GM12878 (cell line): ENCODE results near the gene CCDC57. TPM values are rescaled to one million over a fixed set of nuclear protein-coding genes. Genes with fewer than 3 reads are reported as not detected.

Experiments used
- ATAC-seq: fragments of 200-7000 bp; cut with Tn5 transposase; 3 replicates; pipeline ENCODE4 v1.9.1; 2020; ENCODE audit warnings: mild to moderate bottlenecking, moderate library complexity
- BruUV-seq: library from RNA; stranded (reverse); fragments of 400-500 nt; replicated peaks from 2 replicates; lab custom pipeline; 2021; lab: Mats Ljungman, UMichigan
- CTCF ChIA-PET: fragments of 300-600 bp; sonication (Branson Sonifier 250); formaldehyde crosslinking; extraction: SDS; loops from one replicate; lab custom pipeline; 2021; ENCODE audit warnings: inconsistent platforms; lab: Yijun Ruan, JAX
- POLR2A ChIA-PET: fragments of 350-600 bp; formaldehyde crosslinking; extraction: SDS; loops from one replicate; lab custom pipeline; 2021; ENCODE audit warnings: inconsistent platforms; lab: Charles Lee
- RAD21 ChIA-PET: fragments of 300-600 bp; sonication (Branson Sonifier 250); formaldehyde crosslinking; loops from one replicate; lab custom pipeline; 2023; ENCODE audit warnings: antibody characterized with exemption; ENCODE audit not compliant: unreplicated experiment; lab: Charles Lee
- SMC1A ChIA-PET: fragments of 300-600 bp; sonication (Branson Sonifier 250); formaldehyde crosslinking; loops from one replicate; lab custom pipeline; 2023; ENCODE audit not compliant: unreplicated experiment, uncharacterized antibody; lab: Charles Lee
- DNase-seq: peaks from one replicate; pipeline ENCODE4 v3.0.0-alpha.2; 2011; ENCODE audit warnings: low read depth, low spot score
- FAIRE-seq: peaks from 3 replicates; lab custom pipeline; 2011; peaks lifted over from hg19 to GRCh38; lab: Jason Lieb, UNC
- H2AFZ ChIP-seq: 2 replicates; pipeline ENCODE4 v1.6.0; 2011; ENCODE audit warnings: low read depth, low read length, control low read depth; ENCODE audit not compliant: control insufficient read depth
- H3K27ac ChIP-seq: 2 replicates; pipeline ENCODE4 v1.5.1; 2011; ENCODE audit warnings: control low read depth; ENCODE audit not compliant: control insufficient read depth, insufficient read depth
- H3K27me3 ChIP-seq, 2 experiments: replicated peaks in 1 of 2; 2 replicates each; pipeline versions ENCODE4 v1.6.0 to v1.6.1; 2011; ENCODE audit warnings: low read length in 1 of 2; ENCODE audit not compliant: control insufficient read depth in 2 of 2, insufficient read depth in 2 of 2
- H3K36me3 ChIP-seq, 2 experiments: 2 replicates each; pipeline ENCODE4 v1.5.1; 2011; ENCODE audit warnings: low read length in 1 of 2; ENCODE audit not compliant: control insufficient read depth in 2 of 2, insufficient read depth in 2 of 2
- H3K4me1 ChIP-seq: 2 replicates; pipeline ENCODE4 v1.6.1; 2011; ENCODE audit warnings: mild to moderate bottlenecking, low read length, moderate library complexity, mixed read lengths; ENCODE audit not compliant: control insufficient read depth, insufficient read depth
- H3K4me2 ChIP-seq: 2 replicates; pipeline ENCODE4 v1.6.0; 2011; ENCODE audit warnings: control low read depth; ENCODE audit not compliant: control insufficient read depth, insufficient read depth
- H3K4me3 ChIP-seq: fragments of 200-600 bp; sonication (generic); 2 replicates; pipeline ENCODE4 v1.5.1; 2016
- H3K79me2 ChIP-seq: 2 replicates; pipeline ENCODE4 v1.6.0; 2011; ENCODE audit warnings: low read length; ENCODE audit not compliant: control insufficient read depth, insufficient read depth
- H3K9ac ChIP-seq: 2 replicates; pipeline ENCODE4 v1.8.0; 2011; ENCODE audit warnings: low read length, control low read depth, mixed read lengths; ENCODE audit not compliant: control insufficient read depth, insufficient read depth
- H3K9me3 ChIP-seq: replicated peaks from 3 replicates; pipeline ENCODE4 v1.5.1; 2011; ENCODE audit warnings: mild to moderate bottlenecking, low read length; ENCODE audit not compliant: control insufficient read depth, insufficient read depth
- H4K20me1 ChIP-seq: 2 replicates; pipeline ENCODE4 v1.6.0; 2011; ENCODE audit not compliant: control insufficient read depth, insufficient read depth
- GATAD2B ChIP-seq: fragments of 450-650 bp; conservative IDR thresholded peaks from 2 replicates; pipeline ENCODE4 v1.6.1; 2017; ENCODE audit warnings: low read depth, mild to moderate bottlenecking, moderate library complexity
- POLR2A ChIP-seq: IDR thresholded peaks from 2 replicates; pipeline ENCODE4 v1.6.1; 2011; ENCODE audit warnings: low read depth, mild to moderate bottlenecking, low read length
- POU2F2 ChIP-seq: IDR thresholded peaks from 3 replicates; pipeline ENCODE4 v1.6.1; 2011; ENCODE audit warnings: low read depth, mild to moderate bottlenecking, low read length, borderline replicate concordance
- WGBS: methylation state at CpG from one replicate; pipeline ENCODE4 v1.1.6; 2016; ENCODE audit warnings: low lambda C conversion rate; ENCODE audit not compliant: insufficient replicate concordance, insufficient coverage; ENCODE audit errors: missing lambda C conversion rate; 5-methylcytosine and 5-hydroxymethylcytosine counted together
- in situ Hi-C: fragments of 300-500 bp; cut with MboI; formaldehyde crosslinking; loops from 9 replicates; pipeline ENCODE4 v1.14.3; 2018; ENCODE audit warnings: mixed read lengths
- intact Hi-C: fragments of 100-400 bp; cut with micrococcal nuclease; formaldehyde crosslinking; loops from one replicate; pipeline ENCODE4 v1.14.2; 2022; ENCODE audit not compliant: unreplicated experiment
- polyA plus RNA-seq, 11 experiments: library from polyadenylated mRNA; depleted of rRNA in 4 of 11; unstranded in 6 of 11; stranded (reverse) in 5 of 11; fragments of >200 nt; fragmentation: Nextera tagmentation in 4 of 11; fragmentation: Illumina TruSeq in 1 of 11; extraction: Ambion mirVana in 4 of 11; extraction: Trizol in 1 of 11; gene quantifications; 1 replicate in 1 of 11; 2 replicates in 10 of 11; pipeline versions ENCODE4 v1.2.1 to v1.2.3, GENCODE V29; 2011 to 2016; ENCODE audit warnings: inconsistent platforms in 2 of 11, missing spikeins in 2 of 11, low read depth in 1 of 11
- total RNA-seq, 4 experiments: library from RNA; depleted of rRNA in 3 of 4; stranded (reverse); fragments of >200 nt in 3 of 4; fragmentation: Illumina TruSeq in 1 of 4; extraction: Trizol in 1 of 4; gene quantifications; 2 replicates each; pipeline versions ENCODE4 v1.2.1 to v1.2.3, GENCODE V29; 2013 to 2021

Gene CCDC57
- total and polyA plus RNA-seq, 10 of the 15 experiments (the other 5 are each of a cell fraction or from before 2014, with no cell fraction given): 5.4 to 123 (median 45.8) TPM

DNA sequence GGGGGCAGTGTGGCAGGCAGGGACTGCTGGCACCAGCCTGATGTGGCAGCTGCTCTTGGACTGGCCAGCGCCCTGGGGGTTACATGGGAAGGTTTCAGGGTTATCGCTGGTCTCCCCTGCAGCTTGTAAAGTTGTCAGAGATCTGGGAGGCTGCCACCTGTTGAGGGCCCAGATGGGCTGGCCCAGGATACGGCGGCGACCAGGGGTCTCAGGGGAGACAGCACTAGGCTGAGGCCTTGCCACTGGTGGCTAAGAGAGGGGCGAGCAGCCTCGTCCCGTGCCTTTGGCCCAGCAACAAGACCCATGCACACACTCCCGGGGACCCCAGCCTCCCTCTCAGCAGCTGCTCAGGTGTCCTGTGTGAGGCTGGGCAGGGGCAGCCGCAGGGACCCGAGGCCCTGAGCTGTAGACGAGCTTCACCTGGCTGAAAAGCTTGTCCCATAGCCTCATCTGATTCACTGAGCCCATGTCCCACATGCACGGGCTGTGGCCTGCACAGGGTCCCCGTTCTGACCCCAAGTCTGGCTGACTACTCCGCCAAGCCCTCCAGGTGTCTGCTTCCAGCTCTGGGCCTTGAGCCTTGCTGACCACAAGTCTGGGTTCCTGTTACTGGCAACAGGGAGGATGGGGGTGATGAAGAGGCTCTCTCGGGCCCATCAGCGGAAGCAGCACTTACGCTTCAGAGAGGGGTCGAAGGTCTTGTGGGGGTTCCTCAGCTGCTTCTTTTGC lies 153.2 kb downstream of the CCDC57 start:
- intact Hi-C loops: no loop called here
- Histone ChIP-seq H3K27ac (no peak overlapping the region), H3K27me3 (no peaks in the 10 kb centered on the region), H3K9me3 (no peaks in the 10 kb centered on the region), H3K4me3 (no peak overlapping the region), H3K4me1 (peaks cover 4% of the 10 kb centered on the region), H3K9ac (no peak overlapping the region), H3K36me3 (peaks cover 3 to 36% of the 10 kb centered on the region in 2 experiments), H3K4me2 (no peak overlapping the region), H4K20me1 (no peaks in the 10 kb centered on the region), H2AFZ (no peak overlapping the region), H3K79me2 (peaks cover 3% of the 10 kb centered on the region)
- ATAC-seq (no peak), FAIRE-seq (no peak), DNase-seq (no peak)
- CTCF ChIA-PET: interaction anchor here (1.1 kb wide), 1 partner anchor 22 kb away, joined by 3 read pairs; the partner anchor contains the start of gene DCXR
- 73% methylated on average over 19 of the region's 19 CpGs for WGBS
- SMC1A ChIA-PET: no interaction called here
- TF ChIP-seq POU2F2 (no peak), POLR2A (peak; percentile 43; the same call in 1 of the 2 replicates)
- BruUV-seq: no TSS peak
- POLR2A ChIA-PET: interaction anchor here (0.6 kb wide), 1 partner anchor 134 kb away, joined by 3 read pairs; no protein-coding TSS in a partner anchor
- in situ Hi-C loops: no loop called here
- RAD21 ChIA-PET: no interaction called here

DNA sequence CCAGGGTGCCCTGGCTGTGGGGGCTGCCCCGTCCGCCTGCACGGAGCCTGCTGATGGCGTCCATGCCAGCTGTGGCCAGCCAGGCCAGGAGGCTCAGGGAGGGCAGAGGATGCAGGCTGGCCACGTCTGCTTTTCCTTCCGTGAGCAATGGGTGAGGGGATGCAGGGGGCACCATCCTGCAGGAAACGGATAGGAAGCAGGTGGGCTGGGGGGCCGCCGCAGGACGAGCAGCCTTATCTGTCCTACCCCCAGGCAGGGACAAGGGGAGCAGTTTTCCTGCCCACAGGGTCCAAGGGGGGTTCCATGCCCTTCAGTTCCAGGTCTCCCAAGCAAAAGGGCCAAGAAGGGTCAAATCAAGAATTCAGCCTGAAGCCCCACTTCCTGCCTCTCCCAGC lies 153.8 kb downstream of the CCDC57 start:
- no peak overlapping the region for H3K9ac ChIP-seq
- CTCF ChIA-PET: no interaction called here
- SMC1A ChIA-PET: no interaction called here
- POLR2A ChIA-PET: interaction anchor here (0.6 kb wide), 1 partner anchor 133 kb away, joined by 3 read pairs; no protein-coding TSS in a partner anchor
- intact Hi-C loops (no loop called here), in situ Hi-C loops (no loop called here)
- no peak overlapping the region for H3K4me2 ChIP-seq
- no peak overlapping the region for H2AFZ ChIP-seq
- no peaks in the 10 kb centered on the region for H3K9me3 ChIP-seq
- H3K4me1 ChIP-seq: no peaks in the 10 kb centered on the region; the same call in 1 of the 2 replicates
- RAD21 ChIA-PET: no interaction called here
- DNase-seq: no peak
- H4K20me1 ChIP-seq: no peaks in the 10 kb centered on the region
- FAIRE-seq: no peak
- no peaks in the 10 kb centered on the region; the same call in 1 of the 2 replicates for H3K79me2 ChIP-seq
- no peak overlapping the region for H3K4me3 ChIP-seq
- BruUV-seq: no TSS peak
- no peaks in the 10 kb centered on the region for H3K27me3 ChIP-seq
- ATAC-seq: no peak
- TF ChIP-seq POLR2A (peak; percentile 51), GATAD2B (no peak)
- H3K27ac ChIP-seq: no peak overlapping the region
- H3K36me3 ChIP-seq: peaks cover 3 to 36% of the 10 kb centered on the region in 2 experiments
- 88% methylated on average over 10 of the region's 10 CpGs for WGBS
